ENCODE measurements around the gene ZNF350.

DNA sequence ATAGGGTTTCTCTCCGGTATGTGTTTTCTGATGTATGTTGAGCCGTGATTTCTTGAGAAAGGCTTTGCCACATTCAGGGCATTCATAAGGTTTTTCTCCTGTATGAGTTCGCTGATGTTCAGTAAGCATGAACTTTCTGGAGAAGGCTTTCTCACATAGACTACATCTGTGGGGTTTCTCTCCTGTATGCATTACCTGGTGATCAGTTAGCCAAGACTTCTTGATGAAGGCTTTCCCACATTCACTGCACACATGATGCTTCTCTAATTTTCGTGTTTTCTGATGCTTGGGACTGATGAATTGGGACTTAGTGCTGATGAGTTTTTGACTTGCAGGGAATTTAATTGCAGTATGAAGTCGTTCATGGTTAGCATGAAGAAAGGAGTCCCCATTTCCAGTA is 21.1 kb downstream of the ZNF350 start:
- TF ChIP-seq, protein P1, sequence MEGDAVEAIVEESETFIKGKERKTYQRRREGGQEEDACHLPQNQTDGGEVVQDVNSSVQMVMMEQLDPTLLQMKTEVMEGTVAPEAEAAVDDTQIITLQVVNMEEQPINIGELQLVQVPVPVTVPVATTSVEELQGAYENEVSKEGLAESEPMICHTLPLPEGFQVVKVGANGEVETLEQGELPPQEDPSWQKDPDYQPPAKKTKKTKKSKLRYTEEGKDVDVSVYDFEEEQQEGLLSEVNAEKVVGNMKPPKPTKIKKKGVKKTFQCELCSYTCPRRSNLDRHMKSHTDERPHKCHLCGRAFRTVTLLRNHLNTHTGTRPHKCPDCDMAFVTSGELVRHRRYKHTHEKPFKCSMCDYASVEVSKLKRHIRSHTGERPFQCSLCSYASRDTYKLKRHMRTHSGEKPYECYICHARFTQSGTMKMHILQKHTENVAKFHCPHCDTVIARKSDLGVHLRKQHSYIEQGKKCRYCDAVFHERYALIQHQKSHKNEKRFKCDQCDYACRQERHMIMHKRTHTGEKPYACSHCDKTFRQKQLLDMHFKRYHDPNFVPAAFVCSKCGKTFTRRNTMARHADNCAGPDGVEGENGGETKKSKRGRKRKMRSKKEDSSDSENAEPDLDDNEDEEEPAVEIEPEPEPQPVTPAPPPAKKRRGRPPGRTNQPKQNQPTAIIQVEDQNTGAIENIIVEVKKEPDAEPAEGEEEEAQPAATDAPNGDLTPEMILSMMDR (IDR thresholded peaks at IDR 0.05) = no peak
- no peak for TF ChIP-seq EZH2 (IDR thresholded peaks at IDR 0.05; ENCODE audit: borderline replicate concordance, insufficient read depth, low read depth, low read length, poor library complexity, severe bottlenecking)
